PC-3 (cell line): ENCODE results near the gene DLL3. TPM values are rescaled to one million over a fixed set of nuclear protein-coding genes. Genes with fewer than 3 reads are reported as not detected.
A peak's percentile ranks its signal among the peaks of the same experiment; 100 is the strongest.

ENCODE experiments used
- ATAC-seq: fragments of 200-7000 bp; cut with Tn5 transposase; 2 replicates; pipeline ENCODE4 v1.9.1; 2020; ENCODE audit warnings: mild to moderate bottlenecking, moderate library complexity
- BruUV-seq: library from RNA; stranded (reverse); fragments of 400-500 nt; replicated peaks from 2 replicates; lab custom pipeline; 2021; lab: Mats Ljungman, UMichigan
- CTCF ChIA-PET: fragments of 300-600 bp; sonication (Branson Sonifier 250); formaldehyde crosslinking; loops from one replicate; lab custom pipeline; 2022; ENCODE audit warnings: antibody characterized with exemption; lab: Charles Lee
- POLR2A ChIA-PET: fragments of 300-600 bp; sonication (Branson Sonifier 250); formaldehyde crosslinking; loops from one replicate; lab custom pipeline; 2022; ENCODE audit warnings: antibody characterized with exemption; ENCODE audit not compliant: unreplicated experiment; lab: Charles Lee
- DNase-seq: peaks from one replicate; pipeline ENCODE4 v3.0.0-alpha.2; 2015
- H2AFZ ChIP-seq: fragments of 300-600 bp; sonication (generic); 2 replicates; pipeline ENCODE4 v1.6.0; 2016; ENCODE audit warnings: antibody characterized with exemption, low read length
- H3F3A ChIP-seq: fragments of 300-600 bp; sonication (generic); one replicate; pipeline ENCODE4 v1.6.0; 2017; ENCODE audit warnings: antibody characterized with exemption, low read length, control low read depth, mild to moderate bottlenecking; ENCODE audit not compliant: unreplicated experiment
- H3K27ac ChIP-seq: fragments of 300-600 bp; sonication (generic); 2 replicates; pipeline ENCODE4 v1.5.1; 2016; ENCODE audit warnings: mild to moderate bottlenecking, low read length
- H3K27me3 ChIP-seq: fragments of 300-600 bp; sonication (generic); 2 replicates; pipeline ENCODE4 v1.6.1; 2016; ENCODE audit warnings: low read length, mixed read lengths
- H3K36me3 ChIP-seq: fragments of 300-600 bp; sonication (generic); 2 replicates; pipeline ENCODE4 v1.6.1; 2016; ENCODE audit warnings: low read depth, mixed run types, low read length, mixed read lengths
- H3K4me1 ChIP-seq: fragments of 300-600 bp; sonication (generic); 2 replicates; pipeline ENCODE4 v1.5.1; 2016; ENCODE audit warnings: low read length; ENCODE audit not compliant: insufficient read depth
- H3K4me2 ChIP-seq: fragments of 300-600 bp; sonication (generic); 2 replicates; pipeline ENCODE4 v1.6.0; 2016; ENCODE audit warnings: low read length
- H3K4me3 ChIP-seq: fragments of 300-600 bp; sonication (generic); 2 replicates; pipeline ENCODE4 v1.5.1; 2016; ENCODE audit warnings: mild to moderate bottlenecking, low read length, mixed read lengths
- H3K79me2 ChIP-seq: fragments of 300-600 bp; sonication (generic); 2 replicates; pipeline ENCODE4 v1.6.1; 2017; ENCODE audit warnings: low read length, mixed read lengths
- H3K9ac ChIP-seq: fragments of 300-600 bp; sonication (generic); 2 replicates; pipeline ENCODE4 v1.6.0; 2016; ENCODE audit warnings: mild to moderate bottlenecking, low read length
- H3K9me2 ChIP-seq: fragments of 300-600 bp; sonication (generic); replicated peaks from 2 replicates; pipeline ENCODE4 v1.6.1; 2016; ENCODE audit warnings: mixed run types, low read length, mixed read lengths
- H3K9me3 ChIP-seq: fragments of 300-600 bp; sonication (generic); 2 replicates; pipeline ENCODE4 v1.6.1; 2016; ENCODE audit warnings: low read length, mixed read lengths
- H4K20me1 ChIP-seq: fragments of 300-600 bp; sonication (generic); 2 replicates; pipeline ENCODE4 v1.6.1; 2016; ENCODE audit warnings: low read length, mixed read lengths
- EZH2 ChIP-seq: fragments of 300-600 bp; sonication (generic); IDR thresholded peaks from one replicate; pipeline ENCODE4 v1.6.1; 2017; ENCODE audit warnings: antibody characterized with exemption, mild to moderate bottlenecking, low read length; ENCODE audit not compliant: unreplicated experiment
- EZH2phosphoT487 ChIP-seq: fragments of 300-600 bp; sonication (generic); IDR thresholded peaks from 2 replicates; pipeline ENCODE4 v1.6.1; 2018; ENCODE audit warnings: mild to moderate bottlenecking, antibody characterized with exemption, low read length, borderline replicate concordance
- intact Hi-C: fragments of 100-400 bp; cut with micrococcal nuclease; formaldehyde crosslinking; loops from 2 replicates; pipeline ENCODE4 v1.9.0; 2023
- total RNA-seq: library from RNA; depleted of rRNA; stranded (reverse); fragments of >200 nt; gene quantifications from 2 replicates; pipeline ENCODE4 v1.2.3, GENCODE V29; 2014
- TF ChIP-seq, protein P1 (sequence below): fragments of 300-600 bp; sonication (generic); conservative IDR thresholded peaks from 2 replicates; pipeline ENCODE4 v1.5.1; 2017; ENCODE audit warnings: antibody characterized with exemption, low read depth, mild to moderate bottlenecking, low read length

The DLL3 gene
- total RNA-seq, 1 experiment from 2014 or later: 7.2 TPM

DNA sequence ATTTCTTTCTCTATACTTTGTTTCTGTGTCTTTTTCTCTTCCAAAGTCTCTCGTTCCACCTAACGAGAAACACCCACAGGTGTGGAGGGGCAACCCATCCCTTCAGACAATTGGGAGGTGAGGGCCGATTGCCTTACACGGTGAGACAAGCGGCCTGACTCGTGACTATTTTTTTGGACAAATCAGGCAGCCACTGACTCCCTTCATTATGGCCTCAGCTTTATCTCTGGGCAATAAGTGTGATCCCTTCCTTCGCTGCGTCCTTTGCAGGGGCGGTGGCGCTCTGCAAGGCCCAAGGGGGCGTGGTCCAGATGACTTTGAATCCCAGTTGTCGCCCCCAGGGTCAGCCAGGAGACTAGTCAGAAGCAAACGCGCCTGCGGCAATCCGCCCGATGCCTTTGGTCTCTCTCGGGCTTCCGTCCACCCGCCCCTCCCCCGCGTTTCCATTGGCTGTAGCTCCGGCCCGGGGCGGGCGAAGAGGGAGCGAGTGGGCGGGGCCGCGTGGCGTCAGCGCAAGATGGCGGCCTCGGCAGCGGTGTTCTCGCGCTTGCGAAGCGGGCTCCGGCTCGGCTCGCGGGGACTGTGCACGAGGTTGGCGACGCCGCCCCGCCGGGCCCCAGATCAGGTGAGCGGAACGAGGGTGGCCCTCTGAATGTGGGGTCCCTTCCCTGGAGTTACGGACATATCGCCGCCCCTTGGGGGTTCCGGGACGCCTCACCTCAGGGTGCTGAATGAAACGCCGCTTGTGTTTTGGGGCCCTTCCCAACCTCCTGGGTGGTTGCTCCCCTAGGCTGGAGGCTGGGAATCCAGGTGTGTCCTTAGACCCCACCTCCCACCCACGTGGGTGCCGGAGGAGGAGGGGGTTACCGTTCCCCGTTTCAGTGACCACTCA is 18.2 kb upstream of the DLL3 start, which contains the start of gene TIMM50:
Gene TIMM50 (plus strand): TSS at position 502 of the 892 bp plus-strand sequence. CDS start 16 bp downstream, at position 518.
- BruUV-seq: TSS peak; percentile 75
- H4K20me1 ChIP-seq: no peaks in the 10 kb centered on the region
- peak within 1 kb of the TSS; percentile 90 for H3K4me2 ChIP-seq
- no peaks in the 10 kb centered on the region for H3K27me3 ChIP-seq
- no peak for TF ChIP-seq EZH2
- TF ChIP-seq EZH2phosphoT487: no peak
- peak within 1 kb of the TSS; percentile 84 for H3K4me3 ChIP-seq
- ChIA-PET POLR2A (interaction anchor here (0.6 kb wide), 1 partner anchor 17 kb away, joined by 21 read pairs; no protein-coding TSS in a partner anchor), CTCF (no interaction called here)
- peak; percentile 93 for DNase-seq
- no peaks in the 10 kb centered on the region; the same call in 1 of the 2 replicates for H3K36me3 ChIP-seq
- no peaks in the 10 kb centered on the region for H3K9me3 ChIP-seq
- no peaks in the 10 kb centered on the region for H3K9me2 ChIP-seq
- peaks cover 7% of the 10 kb centered on the region for H3K4me1 ChIP-seq
- H3K9ac ChIP-seq: peak within 1 kb of the TSS; percentile 93
- peak within 1 kb of the TSS; percentile 56 for H3K27ac ChIP-seq
- peak within 1 kb of the TSS; percentile 67 for H2AFZ ChIP-seq
- peak; percentile 93 for ATAC-seq
- intact Hi-C loops: no loop called here
- no peaks in the 10 kb centered on the region for H3F3A ChIP-seq
- peaks cover 25% of the 10 kb centered on the region for H3K79me2 ChIP-seq

DNA sequence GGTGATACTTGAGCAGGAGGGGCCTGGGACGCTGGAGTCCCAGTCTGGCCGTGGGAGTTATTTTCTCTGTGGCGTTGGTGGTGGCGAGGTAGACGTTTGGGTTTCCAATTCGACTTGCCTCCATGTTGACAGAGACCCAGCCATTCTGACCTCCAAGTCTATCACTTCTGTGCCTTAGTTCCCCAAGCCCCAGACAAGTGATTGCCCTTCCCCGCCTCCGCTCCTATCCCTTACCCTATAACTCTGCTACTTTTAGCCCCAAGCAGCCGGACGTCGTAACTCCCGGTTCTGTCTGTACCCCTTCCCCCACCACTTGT is 17.6 kb upstream of the DLL3 start:
- CTCF ChIA-PET: no interaction called here
- Histone ChIP-seq H3K36me3 (no peaks in the 10 kb centered on the region; the same call in 1 of the 2 replicates), H4K20me1 (no peaks in the 10 kb centered on the region), H2AFZ (peak overlapping the region; percentile 45; the same call in 1 of the 2 replicates), H3K27ac (peak overlapping the region; percentile 56), H3K9me3 (no peaks in the 10 kb centered on the region), H3K9ac (peak overlapping the region; percentile 93), H3K27me3 (no peaks in the 10 kb centered on the region), H3K9me2 (no peaks in the 10 kb centered on the region), H3K4me2 (peak overlapping the region; percentile 90), H3K79me2 (peaks cover 25% of the 10 kb centered on the region), H3F3A (no peaks in the 10 kb centered on the region), H3K4me3 (peak overlapping the region; percentile 84), H3K4me1 (peaks cover 7% of the 10 kb centered on the region)
- no peak for DNase-seq
- no peak for TF ChIP-seq EZH2phosphoT487
- TF ChIP-seq, protein P1, sequence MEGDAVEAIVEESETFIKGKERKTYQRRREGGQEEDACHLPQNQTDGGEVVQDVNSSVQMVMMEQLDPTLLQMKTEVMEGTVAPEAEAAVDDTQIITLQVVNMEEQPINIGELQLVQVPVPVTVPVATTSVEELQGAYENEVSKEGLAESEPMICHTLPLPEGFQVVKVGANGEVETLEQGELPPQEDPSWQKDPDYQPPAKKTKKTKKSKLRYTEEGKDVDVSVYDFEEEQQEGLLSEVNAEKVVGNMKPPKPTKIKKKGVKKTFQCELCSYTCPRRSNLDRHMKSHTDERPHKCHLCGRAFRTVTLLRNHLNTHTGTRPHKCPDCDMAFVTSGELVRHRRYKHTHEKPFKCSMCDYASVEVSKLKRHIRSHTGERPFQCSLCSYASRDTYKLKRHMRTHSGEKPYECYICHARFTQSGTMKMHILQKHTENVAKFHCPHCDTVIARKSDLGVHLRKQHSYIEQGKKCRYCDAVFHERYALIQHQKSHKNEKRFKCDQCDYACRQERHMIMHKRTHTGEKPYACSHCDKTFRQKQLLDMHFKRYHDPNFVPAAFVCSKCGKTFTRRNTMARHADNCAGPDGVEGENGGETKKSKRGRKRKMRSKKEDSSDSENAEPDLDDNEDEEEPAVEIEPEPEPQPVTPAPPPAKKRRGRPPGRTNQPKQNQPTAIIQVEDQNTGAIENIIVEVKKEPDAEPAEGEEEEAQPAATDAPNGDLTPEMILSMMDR: no peak
- no peak for TF ChIP-seq EZH2
- ATAC-seq: no peak; the same call in none of the 2 replicates
- intact Hi-C loops: no loop called here
- no TSS peak for BruUV-seq
- POLR2A ChIA-PET: interaction anchor here (0.6 kb wide), 1 partner anchor 18 kb away, joined by 21 read pairs; no protein-coding TSS in a partner anchor

DNA sequence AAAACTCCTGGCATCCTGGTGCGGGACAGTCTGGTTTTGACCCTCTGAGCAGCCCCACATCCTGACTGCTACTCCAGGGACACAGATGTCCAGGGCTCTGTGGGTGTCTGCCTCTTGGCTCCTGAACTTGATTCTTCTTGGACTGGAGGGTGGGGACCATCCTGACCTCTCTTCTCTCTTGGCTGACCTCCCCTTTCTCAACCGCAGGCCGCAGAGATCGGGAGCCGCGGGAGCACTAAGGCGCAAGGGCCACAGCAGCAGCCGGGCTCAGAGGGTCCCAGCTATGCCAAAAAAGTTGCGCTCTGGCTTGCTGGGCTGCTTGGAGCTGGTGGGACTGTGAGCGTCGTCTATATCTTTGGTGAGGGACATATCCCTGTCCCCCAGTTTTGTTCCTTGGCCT is 17.1 kb upstream of the DLL3 start:
- peak overlapping the region; percentile 90 for H3K4me2 ChIP-seq
- H3K36me3 ChIP-seq: peaks cover 5% of the 10 kb centered on the region; the same call in 1 of the 2 replicates
- H3K27ac ChIP-seq: no peak overlapping the region
- no peaks in the 10 kb centered on the region for H3K9me2 ChIP-seq
- H3K4me3 ChIP-seq: peak overlapping the region; percentile 84
- intact Hi-C loops: no loop called here
- no peaks in the 10 kb centered on the region for H3K9me3 ChIP-seq
- no peaks in the 10 kb centered on the region for H3F3A ChIP-seq
- H2AFZ ChIP-seq: no peak overlapping the region
- TF ChIP-seq, protein P1: no peak
- no peak for TF ChIP-seq EZH2
- TF ChIP-seq EZH2phosphoT487: no peak
- peaks cover 7% of the 10 kb centered on the region for H3K4me1 ChIP-seq
- H3K79me2 ChIP-seq: peaks cover 25% of the 10 kb centered on the region
- DNase-seq (no peak), ATAC-seq (no peak)
- BruUV-seq: no TSS peak
- peak overlapping the region; percentile 93 for H3K9ac ChIP-seq
- POLR2A ChIA-PET: no interaction called here
- no peaks in the 10 kb centered on the region for H4K20me1 ChIP-seq
- H3K27me3 ChIP-seq: no peaks in the 10 kb centered on the region
- CTCF ChIA-PET: no interaction called here
